T-helper 1 cell treated with Interleukin-12 subunit alpha and Interleukin-12 subunit beta and Interleukin-4 antibody, amounts not matched to agents 30 ng/mL and 1 ng/mL, for 36 hours (primary cell): ENCODE results near the gene RASSF8. TPM values are rescaled to one million over a fixed set of nuclear protein-coding genes. Genes with fewer than 3 reads are reported as not detected.

ENCODE experiments used
- intact Hi-C: fragments of 100-400 bp; cut with micrococcal nuclease; formaldehyde crosslinking; loops from one replicate; pipeline ENCODE4 v1.15.1; 2024
- total RNA-seq: library from RNA; stranded (reverse); gene quantifications from 2 replicates; pipeline ENCODE4 v1.2.3, GENCODE V29; 2022

The RASSF8 gene
- total RNA-seq = 0.51 and 1.6 TPM in 2 replicates

- intact Hi-C loops = loop anchor here (5.0 kb wide), 1 partner anchor 169 kb away; the partner anchor contains the start of gene BHLHE41
Measured at GRCh38 chr12:25958428-25959070, at the start of gene RASSF8. Gene RASSF8 (plus strand): TSS chr12:25958682. CDS start chr12:26055344, 96,662 bp downstream.

GRCh38 chr12:25914551-25914950 lies 43.9 kb upstream of the RASSF8 start:
- intact Hi-C loops = no loop called here

GRCh38 chr12:25924491-25925001 lies 33.9 kb upstream of the RASSF8 start:
- intact Hi-C loops = no loop called here

GRCh38 chr12:25925064-25925463 lies 33.4 kb upstream of the RASSF8 start:
- intact Hi-C loops = no loop called here

GRCh38 chr12:25926536-25926935 lies 31.9 kb upstream of the RASSF8 start:
- intact Hi-C loops = no loop called here

GRCh38 chr12:25929142-25929541 lies 29.3 kb upstream of the RASSF8 start:
- intact Hi-C loops = no loop called here

- intact Hi-C loops = no loop called here
Measured at GRCh38 chr12:25932971-25933370, 25.5 kb upstream of the RASSF8 start.

- intact Hi-C loops = no loop called here
Measured at GRCh38 chr12:25934456-25934855, 24.0 kb upstream of the RASSF8 start.

- intact Hi-C loops = no loop called here
Measured at GRCh38 chr12:25935355-25936144, 22.9 kb upstream of the RASSF8 start.

GRCh38 chr12:25937096-25937495 lies 21.4 kb upstream of the RASSF8 start:
- intact Hi-C loops = no loop called here

- intact Hi-C loops = no loop called here
Measured at GRCh38 chr12:25938581-25938980, 19.9 kb upstream of the RASSF8 start.

GRCh38 chr12:25939606-25940005 lies 18.9 kb upstream of the RASSF8 start:
- intact Hi-C loops = no loop called here

- intact Hi-C loops = no loop called here
Measured at GRCh38 chr12:25940886-25941285, 17.6 kb upstream of the RASSF8 start.

GRCh38 chr12:25942709-25943108 lies 15.8 kb upstream of the RASSF8 start:
- intact Hi-C loops = no loop called here

GRCh38 chr12:25943940-25944339 lies 14.5 kb upstream of the RASSF8 start:
- intact Hi-C loops = no loop called here

- intact Hi-C loops = no loop called here
Measured at GRCh38 chr12:25949343-25949742, 9.1 kb upstream of the RASSF8 start.

GRCh38 chr12:25950329-25951115 lies 8.0 kb upstream of the RASSF8 start:
- intact Hi-C loops = no loop called here

- intact Hi-C loops = loop anchor here (5.0 kb wide), 1 partner anchor 169 kb away; the partner anchor contains the start of gene BHLHE41
Measured at GRCh38 chr12:25957793-25958427, 572 bp upstream of the RASSF8 start.

- intact Hi-C loops = loop anchor here (5.0 kb wide), 1 partner anchor 168 kb away; the partner anchor contains the start of gene BHLHE41
Measured at GRCh38 chr12:25959071-25959961, 834 bp downstream of the RASSF8 start.

GRCh38 chr12:25960143-25960542 lies 1.7 kb downstream of the RASSF8 start:
- intact Hi-C loops = no loop called here
